Stomach (tissue), 9 donors: ENCODE data around the gene UBD. TPM values are rescaled to one million over a fixed set of nuclear protein-coding genes. Genes with fewer than 3 reads are reported as not detected.

Experiments used
- DNase-seq, 2 donors: peaks; one replicate each; pipeline versions ENCODE4 v3.0.0 to v3.0.0-alpha.2; 2013 to 2019
- H3K27ac ChIP-seq, 5 donors: fragments of 200-600 bp in 4 of 5; sonication (generic) in 4 of 5; one replicate each; pipeline ENCODE4 v1.5.1; 2013 to 2019; ENCODE audit warnings: mild to moderate bottlenecking in 1 of 5, moderate library complexity in 1 of 5
- H3K27me3 ChIP-seq, 3 donors: fragments of 200-600 bp; sonication (generic); one replicate each; pipeline ENCODE4 v1.5.1; 2017 to 2019; ENCODE audit warnings: mixed run types in 1 of 3
- H3K36me3 ChIP-seq, 4 donors: fragments of 200-600 bp; sonication (generic); 1 replicate in 3 of 4; 2 replicates in 1 of 4; pipeline ENCODE4 v1.5.1; 2016 to 2019
- H3K4me1 ChIP-seq, 4 donors: fragments of 200-600 bp; sonication (generic); one replicate each; pipeline ENCODE4 v1.5.1; 2016 to 2019
- H3K4me3 ChIP-seq, 4 donors: fragments of 200-600 bp; sonication (generic) in 3 of 4; one replicate each; pipeline ENCODE4 v1.5.1; 2016 to 2019; ENCODE audit warnings: mild to moderate bottlenecking in 1 of 4
- H3K9me3 ChIP-seq, 4 donors: fragments of 200-600 bp; sonication (generic); one replicate each; pipeline ENCODE4 v1.5.1; 2016 to 2019
- CTCF ChIP-seq, 7 experiments: fragments of 450-650 bp in 4 of 7; fragments of 200-600 bp in 3 of 7; sonication (generic) in 3 of 7; IDR thresholded peaks; one replicate each; pipeline ENCODE4 v1.5.1; 2016 to 2019; ENCODE audit warnings: antibody characterized with exemption in 7 of 7, control low read depth in 2 of 7, mild to moderate bottlenecking in 1 of 7
- EP300 ChIP-seq: sonication (generic); formaldehyde crosslinking; IDR thresholded peaks from one replicate; pipeline ENCODE4 v1.6.1; 2017; ENCODE audit warnings: antibody characterized with exemption
- POLR2A ChIP-seq, 4 donors: fragments of 450-650 bp; IDR thresholded peaks; one replicate each; pipeline ENCODE4 v1.6.1; 2016; ENCODE audit warnings: antibody characterized with exemption in 4 of 4, control low read depth in 2 of 4, mild to moderate bottlenecking in 1 of 4, moderate library complexity in 1 of 4
- POLR2AphosphoS5 ChIP-seq, 3 donors: sonication (generic); formaldehyde crosslinking; IDR thresholded peaks; one replicate each; pipeline ENCODE4 v1.6.1; 2016; ENCODE audit warnings: antibody characterized with exemption in 3 of 3
- WGBS, 5 donors: extraction: QIAGEN DNeasy Blood & Tissue Kit in 3 of 5; methylation state at CpG; one replicate each; pipeline versions ENCODE4 v1.1.5 to v1.1.7; 2013 to 2018; 5-methylcytosine and 5-hydroxymethylcytosine counted together
- intact Hi-C: fragments of 100-400 bp; cut with DNase I; formaldehyde crosslinking; loops from one replicate; pipeline ENCODE4 v1.15.1; 2023; ENCODE audit warnings: low total_unique reads
- polyA plus RNA-seq, 3 donors: library from polyadenylated mRNA; stranded (reverse); fragments of 200-250 nt; gene quantifications; one replicate each; pipeline ENCODE4 v1.2.3, GENCODE V29; 2013
- total RNA-seq, 5 donors: library from RNA; depleted of rRNA; stranded (reverse); fragments of >200 nt; gene quantifications; one replicate each; pipeline versions ENCODE4 v1.1.0 to v1.2.3, GENCODE V29; 2014 to 2016
- donor health status: healthy with polysubstance abuse.
- donor health status: Bipolar disorder and iron deficiency.
- donor health status: healthy.

The UBD gene
- total and polyA plus RNA-seq, 8 donors: 4.0 to 65.8 (median 7.7) TPM; not detected in 3

- Histone ChIP-seq H3K36me3 (no peaks in the 10 kb centered on the region), H3K27me3 (no peaks in the 10 kb centered on the region), H3K4me1 (no peaks in the 10 kb centered on the region), H3K27ac (no peak overlapping the region), H3K4me3 (no peak overlapping the region), H3K9me3 (no peaks in the 10 kb centered on the region)
- 70 to 96% (median 76%) methylated on average over 2 to 5 of the region's 5 CpGs for WGBS, 5 donors
- no peak for DNase-seq
- intact Hi-C loops: no loop called here
- TF ChIP-seq POLR2AphosphoS5 (IDR thresholded peaks at IDR 0.05): no peak
- TF ChIP-seq CTCF (IDR thresholded peaks at IDR 0.05): no peak
Measured at GRCh38 chr6:29528300-29528931, 31.1 kb downstream of the UBD start.

GRCh38 chr6:29527564-29527963 is 32.0 kb downstream of the UBD start:
- intact Hi-C loops: no loop called here
- Histone ChIP-seq H3K9me3 (no peaks in the 10 kb centered on the region), H3K27ac (no peak overlapping the region), H3K27me3 (no peaks in the 10 kb centered on the region), H3K4me1 (no peaks in the 10 kb centered on the region), H3K36me3 (no peaks in the 10 kb centered on the region), H3K4me3 (no peak overlapping the region)
- no peak for TF ChIP-seq POLR2A (IDR thresholded peaks at IDR 0.05)
- no peak for TF ChIP-seq CTCF (IDR thresholded peaks at IDR 0.05)
- no peak for TF ChIP-seq POLR2AphosphoS5 (IDR thresholded peaks at IDR 0.05)
- no peak for TF ChIP-seq EP300
- DNase-seq: no peak
- WGBS, 5 donors: 32 to 79% (median 76%) methylated on average over 2 of the region's 2 CpGs

- WGBS, 5 donors: 81 to 88% (median 87%) methylated on average over 1 of the region's 1 CpG
- no peak overlapping the region for H3K27ac ChIP-seq
- intact Hi-C loops: no loop called here
Measured at GRCh38 chr6:29527126-29527525, 32.4 kb downstream of the UBD start.

GRCh38 chr6:29525311-29525639 is 34.3 kb downstream of the UBD start:
- DNase-seq: no peak
- Histone ChIP-seq H3K9me3 (no peaks in the 10 kb centered on the region), H3K27me3 (no peaks in the 10 kb centered on the region), H3K4me1 (no peaks in the 10 kb centered on the region), H3K27ac (no peak overlapping the region), H3K4me3 (no peak overlapping the region), H3K36me3 (no peaks in the 10 kb centered on the region)
- WGBS, 5 donors: 0 to 22% (median 0%) methylated on average over 1 of the region's 1 CpG
- TF ChIP-seq CTCF (IDR thresholded peaks at IDR 0.05) (no peak), POLR2A (IDR thresholded peaks at IDR 0.05) (no peak), EP300 (no peak), POLR2AphosphoS5 (IDR thresholded peaks at IDR 0.05) (no peak)
- intact Hi-C loops: no loop called here

More at GRCh38 chr6:29527126-29527525, 32.4 kb downstream of the UBD start:
- Histone ChIP-seq H3K9me3 (no peaks in the 10 kb centered on the region), H3K27me3 (no peaks in the 10 kb centered on the region), H3K36me3 (no peaks in the 10 kb centered on the region), H3K4me1 (no peaks in the 10 kb centered on the region), H3K4me3 (no peak overlapping the region)
- DNase-seq: no peak
- TF ChIP-seq EP300 (no peak), POLR2AphosphoS5 (IDR thresholded peaks at IDR 0.05) (no peak), POLR2A (IDR thresholded peaks at IDR 0.05) (no peak), CTCF (IDR thresholded peaks at IDR 0.05) (no peak)
